Neural progenitor cell (in vitro differentiated cells): ENCODE results near the gene OAS2. TPM values are rescaled to one million over a fixed set of nuclear protein-coding genes. Genes with fewer than 3 reads are reported as not detected.

Source experiments
- DNase-seq: peaks from one replicate; pipeline ENCODE4 v3.0.0-alpha.2; 2016; ENCODE audit warnings: low spot score
- H2AFZ ChIP-seq: fragments of 200-600 bp; sonication (generic); replicated peaks from 2 replicates; pipeline ENCODE4 v1.6.1; 2016; ENCODE audit warnings: antibody characterized with exemption
- H3F3A ChIP-seq: fragments of 200-600 bp; sonication (generic); 2 replicates; pipeline ENCODE4 v1.6.1; 2016; ENCODE audit warnings: antibody characterized with exemption, low read depth
- H3K27ac ChIP-seq: fragments of 200-600 bp; sonication (generic); 2 replicates; pipeline ENCODE4 v1.5.1; 2016; ENCODE audit warnings: mild to moderate bottlenecking
- H3K27me3 ChIP-seq: fragments of 200-600 bp; sonication (generic); 2 replicates; pipeline ENCODE4 v1.6.1; 2016; ENCODE audit warnings: mild to moderate bottlenecking, moderate library complexity
- H3K36me3 ChIP-seq: fragments of 200-600 bp; sonication (generic); 2 replicates; pipeline ENCODE4 v1.5.1; 2016
- H3K4me1 ChIP-seq: fragments of 200-600 bp; sonication (generic); 2 replicates; pipeline ENCODE4 v1.6.1; 2016; ENCODE audit warnings: mixed run types
- H3K4me2 ChIP-seq: fragments of 200-600 bp; sonication (generic); 2 replicates; pipeline ENCODE4 v1.6.1; 2016
- H3K4me3 ChIP-seq: fragments of 200-600 bp; sonication (generic); 2 replicates; pipeline ENCODE4 v1.5.1; 2016
- H3K79me2 ChIP-seq: fragments of 200-600 bp; sonication (generic); 2 replicates; pipeline ENCODE4 v1.6.1; 2016; ENCODE audit warnings: low read depth
- H3K9ac ChIP-seq: fragments of 200-600 bp; sonication (generic); 2 replicates; pipeline ENCODE4 v1.6.1; 2016
- H3K9me3 ChIP-seq: fragments of 200-600 bp; sonication (generic); 2 replicates; pipeline ENCODE4 v1.5.1; 2016; ENCODE audit warnings: low read depth
- H4K20me1 ChIP-seq: fragments of 200-600 bp; sonication (generic); 2 replicates; pipeline ENCODE4 v1.6.1; 2016; ENCODE audit warnings: low read depth
- H3K27ac Mint-ChIP-seq: 3 replicates; pipeline ENCODE4 v1.8.0; 2021; ENCODE audit warnings: mixed read lengths
- H3K27me3 Mint-ChIP-seq: 2 replicates; pipeline ENCODE4 v1.8.0; 2022; ENCODE audit warnings: low read depth, mild to moderate bottlenecking, inconsistent platforms, moderate library complexity, mixed read lengths; ENCODE audit not compliant: insufficient read depth
- H3K36me3 Mint-ChIP-seq: 3 replicates; pipeline ENCODE4 v1.8.0; 2021; ENCODE audit warnings: mixed read lengths
- H3K4me1 Mint-ChIP-seq: 3 replicates; pipeline ENCODE4 v1.8.0; 2021; ENCODE audit warnings: mixed read lengths
- H3K4me3 Mint-ChIP-seq: 3 replicates; pipeline ENCODE4 v1.8.0; 2021; ENCODE audit warnings: mild to moderate bottlenecking, moderate library complexity, mixed read lengths
- H3K9me3 Mint-ChIP-seq: 3 replicates; pipeline ENCODE4 v1.8.0; 2020; ENCODE audit warnings: mixed read lengths
- CTCF ChIP-seq: fragments of 200-600 bp; sonication (generic); IDR thresholded peaks from 2 replicates; pipeline ENCODE4 v1.5.1; 2017; ENCODE audit warnings: antibody characterized with exemption, mild to moderate bottlenecking
- EZH2 ChIP-seq: fragments of 200-600 bp; sonication (generic); IDR thresholded peaks from 2 replicates; pipeline ENCODE4 v1.6.1; 2017; ENCODE audit warnings: antibody characterized with exemption, mild to moderate bottlenecking, moderate library complexity
- EZH2phosphoT487 ChIP-seq: fragments of 200-600 bp; sonication (generic); IDR thresholded peaks from 2 replicates; pipeline ENCODE4 v1.6.1; 2017; ENCODE audit warnings: antibody characterized with exemption
- total RNA-seq: library from RNA; depleted of rRNA; stranded (reverse); fragments of >200 nt; gene quantifications from 2 replicates; pipeline ENCODE4 v1.2.3, GENCODE V29; 2015; ENCODE audit warnings: low replicate concordance

The OAS2 gene
- total RNA-seq, 1 donor from 2014 or later: not detected

GRCh38 chr12:112961536-112961935, 16.8 kb upstream of the OAS2 start:
- H3K27me3 Mint-ChIP-seq: peaks cover 3% of the 10 kb centered on the region
- H3K27ac Mint-ChIP-seq: no peak overlapping the region
- H3K9me3 Mint-ChIP-seq: peaks cover 15% of the 10 kb centered on the region
- Histone ChIP-seq H3F3A (no peaks in the 10 kb centered on the region), H3K4me3 (no peak overlapping the region), H3K9me3 (no peaks in the 10 kb centered on the region), H2AFZ (no peak overlapping the region), H3K36me3 (no peaks in the 10 kb centered on the region), H3K9ac (no peak overlapping the region), H3K79me2 (no peaks in the 10 kb centered on the region), H3K27ac (no peak overlapping the region), H3K4me2 (no peak overlapping the region), H4K20me1 (no peaks in the 10 kb centered on the region), H3K4me1 (no peaks in the 10 kb centered on the region), H3K27me3 (no peaks in the 10 kb centered on the region)
- no peaks in the 10 kb centered on the region for H3K4me1 Mint-ChIP-seq
- no peak overlapping the region for H3K4me3 Mint-ChIP-seq
- H3K36me3 Mint-ChIP-seq: no peaks in the 10 kb centered on the region
- DNase-seq: no peak
- TF ChIP-seq CTCF (no peak), EZH2 (no peak), EZH2phosphoT487 (no peak)

DNA sequence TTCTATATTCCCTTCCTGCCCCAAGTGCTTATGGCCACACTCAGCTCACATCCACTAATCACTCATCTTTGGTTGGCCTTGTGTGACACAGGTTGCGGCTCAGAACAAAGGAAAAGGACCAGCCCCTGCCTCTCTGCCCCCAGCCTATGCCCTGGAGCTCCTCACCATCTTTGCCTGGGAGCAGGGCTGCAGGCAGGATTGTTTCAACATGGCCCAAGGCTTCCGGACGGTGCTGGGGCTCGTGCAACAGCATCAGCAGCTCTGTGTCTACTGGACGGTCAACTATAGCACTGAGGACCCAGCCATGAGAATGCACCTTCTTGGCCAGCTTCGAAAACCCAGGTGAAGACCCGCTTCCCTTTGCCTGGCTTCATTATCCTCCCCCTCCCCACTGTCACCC, 15.8 kb upstream of the OAS2 start:
- TF ChIP-seq EZH2: no peak
- no peak for TF ChIP-seq CTCF
- no peak for TF ChIP-seq EZH2phosphoT487
- Histone ChIP-seq H4K20me1 (no peaks in the 10 kb centered on the region), H3K79me2 (no peaks in the 10 kb centered on the region), H3K27ac (no peak overlapping the region), H2AFZ (no peak overlapping the region), H3K4me2 (no peak overlapping the region), H3K27me3 (no peaks in the 10 kb centered on the region), H3K4me3 (no peak overlapping the region), H3K9ac (no peak overlapping the region), H3K36me3 (no peaks in the 10 kb centered on the region), H3F3A (no peaks in the 10 kb centered on the region), H3K4me1 (no peaks in the 10 kb centered on the region), H3K9me3 (no peaks in the 10 kb centered on the region)
- DNase-seq: no peak
- Mint-ChIP-seq H3K36me3 (no peaks in the 10 kb centered on the region), H3K27me3 (peaks cover 3% of the 10 kb centered on the region), H3K4me1 (no peaks in the 10 kb centered on the region), H3K9me3 (peaks cover 15% of the 10 kb centered on the region), H3K4me3 (no peak overlapping the region), H3K27ac (peak overlapping the region; percentile 27)

DNA sequence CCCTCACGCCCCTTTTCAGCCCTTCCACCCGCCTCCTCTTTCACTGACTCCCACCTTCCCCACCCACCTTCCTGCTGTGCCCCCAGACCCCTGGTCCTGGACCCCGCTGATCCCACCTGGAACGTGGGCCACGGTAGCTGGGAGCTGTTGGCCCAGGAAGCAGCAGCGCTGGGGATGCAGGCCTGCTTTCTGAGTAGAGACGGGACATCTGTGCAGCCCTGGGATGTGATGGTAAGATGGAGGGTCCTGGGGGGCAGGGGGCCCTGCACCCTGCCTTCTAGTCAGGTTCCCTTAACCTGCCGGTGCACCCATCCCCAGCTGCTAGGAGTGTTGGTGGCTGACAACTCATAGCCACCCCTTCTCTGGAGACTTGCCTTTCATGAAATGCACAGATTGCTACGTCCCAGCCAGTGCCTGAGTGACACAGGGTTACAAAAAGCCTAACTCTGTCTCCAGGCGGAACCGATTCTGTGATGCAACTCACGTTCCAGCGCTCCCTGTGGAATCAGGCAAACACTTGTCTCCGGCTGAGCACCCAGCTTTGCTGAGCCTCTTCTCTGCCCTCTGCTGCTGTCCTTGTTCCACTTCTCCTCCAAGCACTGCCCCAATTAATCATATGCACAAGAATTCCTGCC, 15.0 kb upstream of the OAS2 start:
- Histone ChIP-seq H4K20me1 (no peaks in the 10 kb centered on the region), H3F3A (no peaks in the 10 kb centered on the region), H3K9me3 (no peaks in the 10 kb centered on the region), H3K36me3 (no peaks in the 10 kb centered on the region), H3K9ac (no peak overlapping the region), H3K27me3 (no peaks in the 10 kb centered on the region), H3K79me2 (no peaks in the 10 kb centered on the region), H3K4me3 (no peak overlapping the region), H3K4me1 (no peaks in the 10 kb centered on the region), H3K4me2 (no peak overlapping the region), H3K27ac (no peak overlapping the region), H2AFZ (no peak overlapping the region)
- Mint-ChIP-seq H3K9me3 (peaks cover 11% of the 10 kb centered on the region), H3K27me3 (peaks cover 3% of the 10 kb centered on the region), H3K4me1 (no peaks in the 10 kb centered on the region), H3K4me3 (no peak overlapping the region), H3K27ac (no peak overlapping the region), H3K36me3 (no peaks in the 10 kb centered on the region)
- no peak for TF ChIP-seq EZH2phosphoT487
- peak; percentile 11 for TF ChIP-seq CTCF
- TF ChIP-seq EZH2: no peak
- DNase-seq: peak; percentile 23
